Aorta (tissue), 5 donors: Measurements from ENCODE around the gene ANKRD13C. TPM values are rescaled to one million over a fixed set of nuclear protein-coding genes. Genes with fewer than 3 reads are reported as not detected.
"Not testable (repeated sequence)": the region's sequence is repeated elsewhere in the genome, so short reads cannot be mapped to it uniquely, and the experiment has no call there.

Experiments
- ATAC-seq: fragments of 200-7000 bp; cut with Tn5 transposase; one replicate; pipeline ENCODE4 v1.9.1; 2022; ENCODE audit warnings: moderate library complexity; ENCODE audit not compliant: low FRiP score
- DNase-seq, 2 donors: peaks; one replicate each; pipeline ENCODE4 v3.0.0-alpha.2; 2020
- H3K27ac ChIP-seq, 2 donors: one replicate each; pipeline ENCODE4 v1.5.1; 2013; ENCODE audit warnings: low read length in 2 of 2, mild to moderate bottlenecking in 2 of 2, moderate library complexity in 2 of 2, control low read depth in 1 of 2, inconsistent platforms in 1 of 2, low read depth in 1 of 2
- H3K27me3 ChIP-seq, 2 donors: one replicate each; pipeline ENCODE4 v1.6.1; 2013; ENCODE audit warnings: control low read depth in 1 of 2, low read length in 1 of 2, mild to moderate bottlenecking in 1 of 2, moderate library complexity in 1 of 2; ENCODE audit not compliant: insufficient read depth in 2 of 2, control insufficient read depth in 1 of 2
- H3K36me3 ChIP-seq, 2 donors: one replicate each; pipeline ENCODE4 v1.6.1; 2013; ENCODE audit warnings: control low read depth in 1 of 2, low read length in 1 of 2, mild to moderate bottlenecking in 1 of 2; ENCODE audit not compliant: insufficient read depth in 2 of 2, control insufficient read depth in 1 of 2
- H3K4me1 ChIP-seq, 2 donors: one replicate each; pipeline ENCODE4 v1.6.1; 2013; ENCODE audit warnings: low read length in 2 of 2, control low read depth in 1 of 2, mild to moderate bottlenecking in 1 of 2, moderate library complexity in 1 of 2; ENCODE audit not compliant: insufficient read depth in 2 of 2, control insufficient read depth in 1 of 2
- H3K4me3 ChIP-seq, 2 donors: one replicate each; pipeline ENCODE4 v1.5.1; 2013; ENCODE audit warnings: low read length in 2 of 2, control low read depth in 1 of 2, mild to moderate bottlenecking in 1 of 2
- H3K9me3 ChIP-seq: one replicate; pipeline ENCODE4 v1.6.1; 2013; ENCODE audit warnings: mild to moderate bottlenecking, low read length; ENCODE audit not compliant: control insufficient read depth
- WGBS, 2 donors: extraction: QIAGEN DNeasy Blood & Tissue Kit; methylation state at CpG; one replicate each; pipeline ENCODE4 v1.1.7; 2013; 5-methylcytosine and 5-hydroxymethylcytosine counted together
- intact Hi-C, 2 donors: fragments of 100-400 bp; cut with DNase I; formaldehyde crosslinking; loops; one replicate each; pipeline versions ENCODE4 v1.14.2 to v1.15.0; 2022
- polyA plus RNA-seq, 2 donors: library from polyadenylated mRNA; stranded (reverse); fragments of 200-250 nt; gene quantifications; one replicate each; pipeline ENCODE4 v1.2.3, GENCODE V29; 2013
- total RNA-seq, 2 donors: library from RNA; stranded (reverse); fragmentation: NEBNext Ultra II Directional; extraction: Animal tissue kit (Norgen Biotek cat#: 25700); gene quantifications; one replicate each; pipeline ENCODE4 v1.2.1, GENCODE V29; 2021
- donor health status: healthy with polysubstance abuse.
- donor health status: Bipolar disorder and iron deficiency.
- donor health status: DM: no; HTN: no; CAD: no.
- donor health status: DM: no; HTN: no; CAD: no.
- donor health status: DM: yes; HTN: yes; CAD: no.

Gene ANKRD13C
- total and polyA plus RNA-seq, 4 donors: 5.6 to 28.3 (median 19.4) TPM

GRCh38 chr1:70367397-70367796 is 12.9 kb upstream of the ANKRD13C start:
- DNase-seq, H3K9me3 ChIP-seq, ATAC-seq, H3K27ac ChIP-seq, H3K4me1 ChIP-seq, intact Hi-C loops, H3K4me3 ChIP-seq, H3K27me3 ChIP-seq, H3K36me3 ChIP-seq: not testable (repeated sequence)
- 86 to 92% methylated on average over 5 of the region's 5 CpGs for WGBS, 2 donors

- 93 to 95% methylated on average over 3 of the region's 3 CpGs for WGBS, 2 donors
- intact Hi-C loops: not testable (repeated sequence)
These were observed 12.5 kb upstream of the ANKRD13C start for GRCh38 chr1:70366997-70367396.

GRCh38 chr1:70366425-70366952 is 12.0 kb upstream of the ANKRD13C start:
- H3K27me3 ChIP-seq, H3K27ac ChIP-seq, H3K36me3 ChIP-seq, H3K4me1 ChIP-seq, H3K9me3 ChIP-seq, DNase-seq, H3K4me3 ChIP-seq, intact Hi-C loops, ATAC-seq: not testable (repeated sequence)
- WGBS, 2 donors: 87 to 90% methylated on average over 4 of the region's 4 CpGs

More at GRCh38 chr1:70366997-70367396, 12.5 kb upstream of the ANKRD13C start:
- not testable (repeated sequence) for H3K9me3 ChIP-seq, ATAC-seq, H3K4me3 ChIP-seq, DNase-seq, H3K36me3 ChIP-seq, H3K27ac ChIP-seq, H3K27me3 ChIP-seq, H3K4me1 ChIP-seq

- Histone ChIP-seq H3K27ac (no peak overlapping the region), H3K4me1 (no peaks in the 10 kb centered on the region), H3K4me3 (no peak overlapping the region), H3K27me3 (no peaks in the 10 kb centered on the region), H3K9me3 (no peaks in the 10 kb centered on the region), H3K36me3 (no peaks in the 10 kb centered on the region)
- intact Hi-C loops: no loop called here
- no peak for DNase-seq
- ATAC-seq: no peak
- whole genome bisulfite sequencing, 2 donors: 76 to 79% methylated on average over 3 of the region's 3 CpGs
These were observed 9.9 kb upstream of the ANKRD13C start for GRCh38 chr1:70364439-70364838.

GRCh38 chr1:70361727-70362398 is 7.3 kb upstream of the ANKRD13C start:
- Histone ChIP-seq H3K9me3 (no peaks in the 10 kb centered on the region), H3K27ac (no peak overlapping the region), H3K4me1 (no peaks in the 10 kb centered on the region), H3K36me3 (no peaks in the 10 kb centered on the region), H3K4me3 (no peak overlapping the region), H3K27me3 (no peaks in the 10 kb centered on the region)
- ATAC-seq (no peak), DNase-seq (no peak)
- 50 to 55% methylated on average over 3 of the region's 3 CpGs for WGBS, 2 donors
- intact Hi-C loops: no loop called here

- Histone ChIP-seq H3K27ac (no peak overlapping the region), H3K27me3 (no peaks in the 10 kb centered on the region), H3K4me3 (no peak overlapping the region), H3K9me3 (no peaks in the 10 kb centered on the region), H3K36me3 (no peaks in the 10 kb centered on the region), H3K4me1 (no peaks in the 10 kb centered on the region)
- DNase-seq (no peak), ATAC-seq (no peak)
- intact Hi-C loops: no loop called here
- 80 to 82% methylated on average over 5 of the region's 5 CpGs for WGBS, 2 donors
These were observed 5.8 kb upstream of the ANKRD13C start for GRCh38 chr1:70360321-70360720.

- H3K4me1 ChIP-seq: no peaks in the 10 kb centered on the region
These were observed 4.5 kb upstream of the ANKRD13C start for GRCh38 chr1:70358921-70359564.

GRCh38 chr1:70355920-70356319 is 1.4 kb upstream of the ANKRD13C start:
- Histone ChIP-seq H3K9me3 (no peaks in the 10 kb centered on the region), H3K4me3 (no peak overlapping the region), H3K27ac (no peak overlapping the region), H3K36me3 (no peaks in the 10 kb centered on the region), H3K4me1 (no peaks in the 10 kb centered on the region), H3K27me3 (no peaks in the 10 kb centered on the region)
- DNase-seq (no peak), ATAC-seq (no peak)
- intact Hi-C loops: loop anchor here (2.0 to 10.0 kb wide), 2 partner anchors 55 to 151 kb away; partner anchors contain the start of genes CTH (in 2 of the 2) and LRRC40 (in 1 of the 2)
- 80 to 86% methylated on average over 7 of the region's 7 CpGs for WGBS, 2 donors

More at GRCh38 chr1:70358921-70359564, 4.5 kb upstream of the ANKRD13C start:
- DNase-seq (no peak), ATAC-seq (no peak)
- H3K9me3 ChIP-seq: no peaks in the 10 kb centered on the region
- 80 to 84% methylated on average over 7 of the region's 7 CpGs for WGBS, 2 donors
- no peaks in the 10 kb centered on the region for H3K27me3 ChIP-seq
- no peaks in the 10 kb centered on the region for H3K36me3 ChIP-seq
- H3K4me3 ChIP-seq: no peak overlapping the region
- intact Hi-C loops: loop anchor here in 1 of 2 donors (10.0 kb wide), 1 partner anchor 154 kb away; the partner anchor contains the start of gene LRRC40
- H3K27ac ChIP-seq: no peak overlapping the region
